Stomach (tissue), 9 donors: Measurements from ENCODE around the gene CNTN5. TPM values are rescaled to one million over a fixed set of nuclear protein-coding genes. Genes with fewer than 3 reads are reported as not detected.

ENCODE experiments used
- DNase-seq, 2 donors: peaks; one replicate each; pipeline versions ENCODE4 v3.0.0 to v3.0.0-alpha.2; 2013 to 2019
- H3K27ac ChIP-seq, 5 donors: fragments of 200-600 bp in 4 of 5; sonication (generic) in 4 of 5; one replicate each; pipeline ENCODE4 v1.5.1; 2013 to 2019; ENCODE audit warnings: mild to moderate bottlenecking in 1 of 5, moderate library complexity in 1 of 5
- H3K27me3 ChIP-seq, 3 donors: fragments of 200-600 bp; sonication (generic); one replicate each; pipeline ENCODE4 v1.5.1; 2017 to 2019; ENCODE audit warnings: mixed run types in 1 of 3
- H3K36me3 ChIP-seq, 4 donors: fragments of 200-600 bp; sonication (generic); 1 replicate in 3 of 4; 2 replicates in 1 of 4; pipeline ENCODE4 v1.5.1; 2016 to 2019
- H3K4me1 ChIP-seq, 4 donors: fragments of 200-600 bp; sonication (generic); one replicate each; pipeline ENCODE4 v1.5.1; 2016 to 2019
- H3K4me3 ChIP-seq, 4 donors: fragments of 200-600 bp; sonication (generic) in 3 of 4; one replicate each; pipeline ENCODE4 v1.5.1; 2016 to 2019; ENCODE audit warnings: mild to moderate bottlenecking in 1 of 4
- H3K9me3 ChIP-seq, 4 donors: fragments of 200-600 bp; sonication (generic); one replicate each; pipeline ENCODE4 v1.5.1; 2016 to 2019
- CTCF ChIP-seq, 7 experiments: fragments of 450-650 bp in 4 of 7; fragments of 200-600 bp in 3 of 7; sonication (generic) in 3 of 7; IDR thresholded peaks; one replicate each; pipeline ENCODE4 v1.5.1; 2016 to 2019; ENCODE audit warnings: antibody characterized with exemption in 7 of 7, control low read depth in 2 of 7, mild to moderate bottlenecking in 1 of 7
- EP300 ChIP-seq: sonication (generic); formaldehyde crosslinking; IDR thresholded peaks from one replicate; pipeline ENCODE4 v1.6.1; 2017; ENCODE audit warnings: antibody characterized with exemption
- POLR2A ChIP-seq, 4 donors: fragments of 450-650 bp; IDR thresholded peaks; one replicate each; pipeline ENCODE4 v1.6.1; 2016; ENCODE audit warnings: antibody characterized with exemption in 4 of 4, control low read depth in 2 of 4, mild to moderate bottlenecking in 1 of 4, moderate library complexity in 1 of 4
- POLR2AphosphoS5 ChIP-seq, 3 donors: sonication (generic); formaldehyde crosslinking; IDR thresholded peaks; one replicate each; pipeline ENCODE4 v1.6.1; 2016; ENCODE audit warnings: antibody characterized with exemption in 3 of 3
- WGBS, 5 donors: extraction: QIAGEN DNeasy Blood & Tissue Kit in 3 of 5; methylation state at CpG; one replicate each; pipeline versions ENCODE4 v1.1.5 to v1.1.7; 2013 to 2018; 5-methylcytosine and 5-hydroxymethylcytosine counted together
- intact Hi-C: fragments of 100-400 bp; cut with DNase I; formaldehyde crosslinking; loops from one replicate; pipeline ENCODE4 v1.15.1; 2023; ENCODE audit warnings: low total_unique reads
- polyA plus RNA-seq, 3 donors: library from polyadenylated mRNA; stranded (reverse); fragments of 200-250 nt; gene quantifications; one replicate each; pipeline ENCODE4 v1.2.3, GENCODE V29; 2013
- total RNA-seq, 5 donors: library from RNA; depleted of rRNA; stranded (reverse); fragments of >200 nt; gene quantifications; one replicate each; pipeline versions ENCODE4 v1.1.0 to v1.2.3, GENCODE V29; 2014 to 2016
- donor health status: healthy with polysubstance abuse.
- donor health status: Bipolar disorder and iron deficiency.
- donor health status: healthy.

The CNTN5 gene
- total and polyA plus RNA-seq, 8 donors = 0.05 to 9.9 TPM; not detected in 6

- TF ChIP-seq POLR2AphosphoS5 (IDR thresholded peaks at IDR 0.05) = no peak
- no peak for TF ChIP-seq EP300
- TF ChIP-seq POLR2A (IDR thresholded peaks at IDR 0.05) = no peak
- TF ChIP-seq CTCF (IDR thresholded peaks at IDR 0.05) = no peak
- Histone ChIP-seq H3K9me3 (no peaks in the 10 kb centered on the region), H3K36me3 (no peaks in the 10 kb centered on the region), H3K4me3 (no peak overlapping the region), H3K27me3 (no peaks in the 10 kb centered on the region), H3K27ac (no peak overlapping the region), H3K4me1 (no peaks in the 10 kb centered on the region)
- DNase-seq = peak in 1 of 2 donors; percentile 38
- 47 to 77% (median 66%) methylated on average over 3 of the region's 3 CpGs for whole genome bisulfite sequencing, 5 donors
- intact Hi-C loops = no loop called here
Measured at GRCh38 chr11:99199341-99199740, 178.6 kb downstream of the CNTN5 start.

GRCh38 chr11:99200720-99201119 lies 180.0 kb downstream of the CNTN5 start:
- no peaks in the 10 kb centered on the region for H3K27me3 ChIP-seq
- H3K27ac ChIP-seq = no peak overlapping the region
- intact Hi-C loops = no loop called here
- WGBS, 5 donors = 77 to 82% (median 78%) methylated on average over 3 of the region's 3 CpGs
- no peak for DNase-seq
- no peak for TF ChIP-seq CTCF (IDR thresholded peaks at IDR 0.05)
- TF ChIP-seq POLR2AphosphoS5 (IDR thresholded peaks at IDR 0.05) = no peak
- no peak for TF ChIP-seq EP300
- TF ChIP-seq POLR2A (IDR thresholded peaks at IDR 0.05) = no peak
- no peaks in the 10 kb centered on the region for H3K4me1 ChIP-seq
- H3K4me3 ChIP-seq = no peak overlapping the region
- no peaks in the 10 kb centered on the region for H3K9me3 ChIP-seq
- no peaks in the 10 kb centered on the region for H3K36me3 ChIP-seq

- intact Hi-C loops = no loop called here
- no peak for DNase-seq
- Histone ChIP-seq H3K36me3 (no peaks in the 10 kb centered on the region), H3K9me3 (no peaks in the 10 kb centered on the region), H3K27me3 (no peaks in the 10 kb centered on the region), H3K4me3 (no peak overlapping the region), H3K4me1 (no peaks in the 10 kb centered on the region), H3K27ac (no peak overlapping the region)
- WGBS, 5 donors = 38 to 83% (median 72%) methylated on average over 1 of the region's 1 CpG
- TF ChIP-seq POLR2AphosphoS5 (IDR thresholded peaks at IDR 0.05) (no peak), POLR2A (IDR thresholded peaks at IDR 0.05) (no peak), CTCF (IDR thresholded peaks at IDR 0.05) (no peak), EP300 (no peak)
Measured at GRCh38 chr11:99208813-99209212, 188.1 kb downstream of the CNTN5 start.

- DNase-seq = no peak
- Histone ChIP-seq H3K4me3 (no peak overlapping the region), H3K27ac (no peak overlapping the region), H3K27me3 (no peaks in the 10 kb centered on the region), H3K36me3 (no peaks in the 10 kb centered on the region), H3K4me1 (no peaks in the 10 kb centered on the region), H3K9me3 (peaks cover 0 to 15% (median 3%) of the 10 kb centered on the region in 4 donors)
- TF ChIP-seq POLR2AphosphoS5 (IDR thresholded peaks at IDR 0.05) (no peak), EP300 (no peak), CTCF (IDR thresholded peaks at IDR 0.05) (no peak), POLR2A (IDR thresholded peaks at IDR 0.05) (no peak)
- 45 to 66% (median 61%) methylated on average over 2 of the region's 2 CpGs for WGBS, 5 donors
- intact Hi-C loops = no loop called here
Measured at GRCh38 chr11:99229544-99229943, 208.8 kb downstream of the CNTN5 start.
